ENCODE measurements around the gene ACTL7A.
"Not testable (repeated sequence)": the region's sequence is repeated elsewhere in the genome, so short reads cannot be mapped to it uniquely, and the experiment has no call there.

Gene ACTL7A

GRCh38 chr9:108845947-108846346 lies 16.1 kb upstream of the ACTL7A start:
- in situ Hi-C loops (cut with MboI; ENCODE audit: low sequenced_read_pairs): no loop called here

GRCh38 chr9:108848296-108848695 lies 13.8 kb upstream of the ACTL7A start:
- in situ Hi-C loops (cut with MboI; ENCODE audit: low sequenced_read_pairs): not testable (repeated sequence)

- in situ Hi-C loops (cut with MboI; ENCODE audit: low sequenced_read_pairs): no loop called here
These were observed 11.7 kb upstream of the ACTL7A start for GRCh38 chr9:108850293-108850897.

DNA sequence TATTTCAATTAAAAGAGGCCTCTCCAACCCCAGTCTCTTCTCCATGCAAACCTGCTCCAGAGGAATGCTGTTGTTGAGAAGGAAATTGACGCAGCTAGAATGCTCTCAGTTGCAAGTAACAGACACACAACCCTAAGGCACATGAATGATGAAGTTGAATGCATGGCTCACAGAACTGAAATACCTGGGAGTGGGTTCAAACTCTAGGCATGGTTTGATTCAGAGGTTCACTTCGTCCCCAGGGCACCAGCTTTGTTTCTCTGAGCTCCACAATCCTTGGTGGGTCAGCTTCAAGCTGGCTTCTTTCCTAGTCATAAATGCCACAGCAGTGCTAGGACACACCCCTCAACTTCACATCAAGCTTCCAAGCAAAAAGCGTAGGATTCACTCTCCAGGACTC lies 10.9 kb upstream of the ACTL7A start:
- in situ Hi-C loops (cut with MboI; ENCODE audit: low sequenced_read_pairs): no loop called here

DNA sequence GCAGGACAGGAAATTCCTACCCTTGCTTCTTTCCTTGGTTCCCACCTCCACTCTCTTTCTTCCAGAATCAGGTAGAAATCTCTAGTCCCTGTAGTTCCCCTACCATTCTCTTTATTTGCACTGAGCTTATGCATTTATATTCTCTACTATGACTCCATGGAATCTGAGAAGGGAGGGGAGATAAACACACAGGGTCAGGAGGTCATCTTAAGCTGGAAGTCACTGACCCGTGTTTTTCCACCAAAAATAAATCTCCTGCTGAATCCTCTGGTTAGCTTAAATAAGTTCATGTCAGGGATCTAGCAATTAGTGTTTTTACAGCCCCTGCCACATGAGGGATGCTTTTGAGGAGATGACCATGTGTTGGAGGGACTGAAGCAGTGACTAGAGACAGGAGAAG lies 10.0 kb upstream of the ACTL7A start:
- in situ Hi-C loops (cut with MboI; ENCODE audit: low sequenced_read_pairs): no loop called here

- in situ Hi-C loops (cut with MboI; ENCODE audit: low sequenced_read_pairs): no loop called here
These were observed 8.0 kb upstream of the ACTL7A start for GRCh38 chr9:108854094-108854493.

- in situ Hi-C loops (cut with MboI; ENCODE audit: low sequenced_read_pairs): no loop called here
These were observed 7.2 kb upstream of the ACTL7A start for GRCh38 chr9:108854641-108855528.

DNA sequence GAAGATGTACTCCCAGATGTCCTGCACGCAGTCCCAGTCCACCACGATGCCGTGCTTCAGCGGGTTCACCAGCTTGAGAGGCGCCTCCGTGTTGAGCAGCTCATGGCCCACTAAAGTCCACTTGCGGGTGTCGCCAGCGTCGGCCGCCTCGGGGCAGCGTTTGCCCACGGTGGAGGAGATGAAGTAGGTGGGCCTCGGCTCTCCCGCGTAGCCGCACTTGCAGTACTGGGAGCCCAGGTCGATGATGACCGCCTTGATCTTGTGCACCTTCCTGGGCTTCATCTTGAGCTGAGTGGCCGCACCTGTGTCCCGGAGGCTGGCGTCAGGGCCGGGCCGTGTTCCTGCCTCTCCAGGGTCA lies 6.6 kb upstream of the ACTL7A start:
- in situ Hi-C loops (cut with MboI; ENCODE audit: low sequenced_read_pairs): no loop called here

- in situ Hi-C loops (cut with MboI; ENCODE audit: low sequenced_read_pairs): no loop called here
These were observed 6.2 kb upstream of the ACTL7A start, which contains the start of gene ACTL7B for GRCh38 chr9:108855888-108856287. Gene ACTL7B (minus strand): TSS chr9:108855986. CDS start chr9:108855930, 56 bp downstream.

- in situ Hi-C loops (cut with MboI; ENCODE audit: low sequenced_read_pairs): no loop called here
These were observed 4.5 kb upstream of the ACTL7A start for GRCh38 chr9:108857572-108857971.

DNA sequence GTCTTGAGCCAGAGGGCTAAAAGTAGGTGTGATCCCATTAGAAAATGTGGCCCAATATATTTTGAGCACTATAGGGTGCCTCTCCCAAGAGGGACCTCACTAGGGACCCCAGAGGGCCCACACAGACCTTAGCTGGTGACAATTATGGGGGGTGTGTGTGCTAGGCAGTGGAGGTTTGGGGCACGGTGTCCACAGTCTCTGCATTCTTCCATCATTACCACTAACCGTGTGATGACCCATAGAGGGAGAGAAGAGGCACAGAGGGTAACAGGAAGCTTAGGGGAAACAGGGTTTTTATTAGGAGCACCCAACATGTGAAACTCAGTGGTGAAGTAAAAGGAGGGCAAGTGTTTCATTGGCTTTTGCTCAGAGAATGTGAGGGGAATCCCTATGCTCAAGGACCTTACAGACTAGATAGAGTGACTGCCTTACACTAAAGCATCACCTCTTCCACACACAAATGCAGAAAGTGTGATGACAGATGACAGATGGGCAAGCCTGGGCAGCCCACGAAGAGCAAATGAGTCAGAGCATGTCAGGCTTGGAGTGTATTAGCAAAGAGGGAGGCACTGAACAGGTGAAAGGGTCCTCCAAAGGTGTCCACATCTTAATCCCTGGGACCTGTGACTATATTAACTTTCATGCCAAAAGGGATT lies 2.5 kb upstream of the ACTL7A start:
- in situ Hi-C loops (cut with MboI; ENCODE audit: low sequenced_read_pairs): no loop called here

- in situ Hi-C loops (cut with MboI; ENCODE audit: low sequenced_read_pairs): no loop called here
These were observed 1.7 kb upstream of the ACTL7A start for GRCh38 chr9:108860354-108860753.

- in situ Hi-C loops (cut with MboI; ENCODE audit: low sequenced_read_pairs): no loop called here
These were observed 1.3 kb upstream of the ACTL7A start for GRCh38 chr9:108860764-108861163.

- in situ Hi-C loops (cut with MboI; ENCODE audit: low sequenced_read_pairs): no loop called here
These were observed 602 bp upstream of the ACTL7A start for GRCh38 chr9:108861464-108861863.

DNA sequence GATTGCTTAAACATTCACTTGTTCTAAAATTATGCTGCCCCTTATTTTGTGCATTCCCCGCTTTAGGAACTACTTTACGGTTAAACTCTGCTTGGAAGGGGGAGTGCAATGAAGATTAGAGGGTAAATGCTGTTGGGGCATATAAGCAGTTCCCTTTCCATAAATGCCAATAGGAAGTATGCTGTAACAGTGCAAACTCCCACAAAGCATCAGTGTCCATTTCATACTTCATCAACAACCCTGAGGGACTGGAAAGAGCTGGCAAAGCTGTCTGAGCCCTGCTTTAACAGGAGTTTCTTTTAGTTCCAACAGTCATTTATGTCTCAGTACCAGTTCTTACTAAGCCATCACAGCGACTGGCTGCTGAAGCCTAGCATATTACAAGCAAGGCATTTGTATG lies 1.8 kb downstream of the ACTL7A start:
- in situ Hi-C loops (cut with MboI; ENCODE audit: low sequenced_read_pairs): no loop called here

DNA sequence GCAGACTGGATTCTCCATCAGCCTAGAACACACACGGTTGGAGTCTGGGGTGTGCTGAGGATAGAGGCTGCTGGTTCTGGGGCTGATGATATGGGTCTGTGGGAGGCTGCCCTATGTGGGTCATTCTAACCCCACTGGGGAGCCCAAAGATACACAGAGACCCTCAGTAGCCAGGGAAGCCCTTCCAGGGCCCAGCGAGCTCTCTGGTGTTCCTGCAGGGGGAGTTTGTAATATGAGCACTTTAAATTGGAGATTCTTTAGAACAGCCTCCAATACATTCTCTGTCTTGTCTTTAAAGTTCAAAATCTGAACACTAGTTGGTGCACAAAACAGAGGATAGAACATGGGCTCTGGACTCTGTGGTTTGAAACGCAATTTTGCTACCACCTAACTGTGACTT lies 2.4 kb downstream of the ACTL7A start:
- in situ Hi-C loops (cut with MboI; ENCODE audit: low sequenced_read_pairs): no loop called here

DNA sequence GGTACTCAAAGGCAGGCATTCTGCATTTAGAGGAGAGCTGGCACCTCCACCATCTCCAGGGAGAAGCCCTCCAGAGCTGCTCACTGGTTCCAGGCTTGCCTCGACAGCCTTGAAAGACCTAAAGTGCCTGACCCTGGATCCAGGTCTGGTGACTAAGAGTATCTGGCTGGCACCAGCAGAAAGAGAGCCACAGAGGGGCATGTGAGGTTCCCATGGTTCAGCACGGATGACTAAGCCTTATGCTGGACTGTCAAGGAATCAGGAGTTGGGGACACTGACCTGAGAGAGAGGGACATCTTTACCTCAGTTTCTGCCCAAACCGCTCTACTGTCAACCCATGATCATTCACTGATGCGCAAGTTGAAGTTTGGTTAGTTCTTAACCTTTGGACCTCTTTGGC lies 3.0 kb downstream of the ACTL7A start:
- in situ Hi-C loops (cut with MboI; ENCODE audit: low sequenced_read_pairs): no loop called here

- in situ Hi-C loops (cut with MboI; ENCODE audit: low sequenced_read_pairs): no loop called here
These were observed 3.9 kb downstream of the ACTL7A start for GRCh38 chr9:108866001-108866420.

DNA sequence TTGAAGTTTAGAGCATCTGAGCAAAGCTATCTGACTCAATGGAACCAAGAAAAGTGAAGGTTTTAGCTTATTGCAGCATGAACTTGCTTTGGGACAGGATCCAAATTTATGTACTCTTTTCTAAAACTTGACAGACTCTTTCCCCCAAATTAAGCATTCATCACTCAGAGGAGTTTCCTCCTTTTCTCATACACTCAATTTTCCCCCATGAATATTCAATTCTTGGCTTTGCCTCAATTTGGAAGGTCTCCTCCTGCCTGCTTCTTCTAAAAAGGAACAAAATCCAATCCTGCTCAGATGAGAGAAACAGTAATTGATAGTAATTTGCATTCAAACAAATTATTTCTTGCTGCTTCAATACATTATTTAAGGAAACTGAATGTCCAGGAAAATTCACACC lies 5.0 kb downstream of the ACTL7A start:
- in situ Hi-C loops (cut with MboI; ENCODE audit: low sequenced_read_pairs): no loop called here

- in situ Hi-C loops (cut with MboI; ENCODE audit: low sequenced_read_pairs): no loop called here
These were observed 5.8 kb downstream of the ACTL7A start for GRCh38 chr9:108867829-108868228.

GRCh38 chr9:108869092-108869725 lies 7.1 kb downstream of the ACTL7A start:
- in situ Hi-C loops (cut with MboI; ENCODE audit: low sequenced_read_pairs): no loop called here
